GM13976 (cell line): Measurements from ENCODE around the gene C18orf63.

Experiments used
- DNase-seq: peaks from one replicate; pipeline ENCODE4 v3.0.0; 2012; ENCODE audit warnings: low spot score
- CTCF ChIP-seq: IDR thresholded peaks from 2 replicates; pipeline ENCODE4 v1.5.1; 2012; ENCODE audit warnings: borderline replicate concordance, mild to moderate bottlenecking; ENCODE audit not compliant: insufficient read depth; ENCODE audit errors: extremely low read depth, missing control alignments, control extremely low read depth
- in situ Hi-C: fragments of 300-500 bp; cut with MboI; formaldehyde crosslinking; loops from one replicate; pipeline ENCODE4 v1.12.0; 2022; ENCODE audit warnings: low sequenced_read_pairs, mixed read lengths, inconsistent platforms; ENCODE audit not compliant: unreplicated experiment

C18orf63 gene

GRCh38 chr18:74274700-74275099, 40.9 kb upstream of the C18orf63 start:
- in situ Hi-C loops, result no loop called here
- DNase-seq, result no peak
- no peak for TF ChIP-seq CTCF

- no peak for TF ChIP-seq CTCF
- no peak for DNase-seq
- in situ Hi-C loops, result no loop called here
Measured at GRCh38 chr18:74275736-74276135, 39.9 kb upstream of the C18orf63 start.

- no peak for DNase-seq
- in situ Hi-C loops, result no loop called here
- no peak for TF ChIP-seq CTCF
Measured at GRCh38 chr18:74276609-74277008, 39.0 kb upstream of the C18orf63 start.

GRCh38 chr18:74277296-74277695, 38.3 kb upstream of the C18orf63 start:
- no peak for DNase-seq
- no peak for TF ChIP-seq CTCF
- in situ Hi-C loops, result no loop called here

- in situ Hi-C loops, result no loop called here
- TF ChIP-seq CTCF, result no peak
- DNase-seq, result no peak
Measured at GRCh38 chr18:74278058-74278457, 37.6 kb upstream of the C18orf63 start.

GRCh38 chr18:74278983-74279382, 36.7 kb upstream of the C18orf63 start:
- no peak for TF ChIP-seq CTCF
- DNase-seq, result no peak
- in situ Hi-C loops, result no loop called here
